GM06990 (cell line): ENCODE results near the gene FRAS1.
A peak's percentile ranks its signal among the peaks of the same experiment; 100 is the strongest.

Experiments
- DNase-seq: peaks from one replicate; pipeline ENCODE4 v3.0.0-alpha.2; 2011; ENCODE audit not compliant: insufficient read length; ENCODE audit errors: extremely low read depth
- H3K27me3 ChIP-seq: replicated peaks from 2 replicates; pipeline ENCODE4 v1.6.0; 2011; ENCODE audit warnings: low read length; ENCODE audit not compliant: control insufficient read depth, insufficient read depth
- H3K36me3 ChIP-seq: 2 replicates; pipeline ENCODE4 v1.5.1; 2011; ENCODE audit warnings: low read length; ENCODE audit not compliant: control insufficient read depth, insufficient read depth
- H3K4me3 ChIP-seq: replicated peaks from 2 replicates; pipeline ENCODE4 v1.5.1; 2011; ENCODE audit warnings: low read depth, mild to moderate bottlenecking, control low read depth, low read length
- TF ChIP-seq, protein P1 (sequence below): IDR thresholded peaks from 2 replicates; pipeline ENCODE4 v1.5.1; 2011; ENCODE audit warnings: low read length, control low read depth, mild to moderate bottlenecking, inconsistent platforms; ENCODE audit not compliant: insufficient read depth, poor library complexity, severe bottlenecking

Gene FRAS1

DNA sequence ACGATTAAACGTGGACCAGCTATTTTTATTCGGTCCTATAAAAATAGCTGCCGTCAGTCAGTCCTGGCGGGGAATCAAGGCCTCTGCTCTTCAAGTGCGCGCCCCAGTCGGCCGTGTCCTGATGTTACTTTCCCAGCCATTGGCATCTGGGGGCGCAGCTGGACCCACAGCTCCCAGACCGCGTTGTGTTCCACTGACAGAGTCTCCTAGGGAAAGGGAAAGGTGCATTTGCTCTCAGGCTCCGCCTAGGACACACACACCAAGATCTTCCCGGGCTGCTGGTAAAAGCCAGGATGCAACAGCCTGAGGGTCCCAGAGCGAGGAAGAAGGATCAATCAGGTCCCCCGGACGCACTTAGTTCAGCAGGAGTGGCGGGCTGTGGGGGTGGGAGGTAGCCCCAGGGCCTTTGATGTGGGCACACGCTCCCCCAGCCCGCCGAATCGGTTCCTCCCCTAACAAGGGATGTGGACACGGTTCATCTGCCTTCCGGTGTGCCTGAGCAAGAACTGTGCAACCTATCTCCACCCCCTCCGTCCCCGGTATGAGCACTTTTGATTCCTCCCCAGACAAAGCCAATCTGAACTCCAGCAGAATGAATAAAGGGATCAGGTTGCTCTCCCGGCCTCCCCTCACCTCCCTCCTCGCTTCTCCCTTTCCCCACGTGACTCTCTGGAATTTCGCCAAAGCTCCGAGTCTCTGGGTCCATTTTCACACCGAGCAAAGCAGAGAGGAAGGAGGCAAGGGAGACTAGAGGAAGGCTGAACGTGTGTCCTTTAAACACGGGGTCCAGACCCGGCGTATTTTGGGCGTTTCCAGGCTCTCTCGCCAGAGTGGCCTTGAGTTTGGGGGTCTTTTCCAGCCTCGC lies 626 bp upstream of the FRAS1 start:
- Histone ChIP-seq H3K4me3 (peak overlapping the region; percentile 48), H3K27me3 (no peaks in the 10 kb centered on the region; the same call in 1 of the 2 replicates), H3K36me3 (no peaks in the 10 kb centered on the region)
- DNase-seq = peak; percentile 37
- TF ChIP-seq, protein P1, sequence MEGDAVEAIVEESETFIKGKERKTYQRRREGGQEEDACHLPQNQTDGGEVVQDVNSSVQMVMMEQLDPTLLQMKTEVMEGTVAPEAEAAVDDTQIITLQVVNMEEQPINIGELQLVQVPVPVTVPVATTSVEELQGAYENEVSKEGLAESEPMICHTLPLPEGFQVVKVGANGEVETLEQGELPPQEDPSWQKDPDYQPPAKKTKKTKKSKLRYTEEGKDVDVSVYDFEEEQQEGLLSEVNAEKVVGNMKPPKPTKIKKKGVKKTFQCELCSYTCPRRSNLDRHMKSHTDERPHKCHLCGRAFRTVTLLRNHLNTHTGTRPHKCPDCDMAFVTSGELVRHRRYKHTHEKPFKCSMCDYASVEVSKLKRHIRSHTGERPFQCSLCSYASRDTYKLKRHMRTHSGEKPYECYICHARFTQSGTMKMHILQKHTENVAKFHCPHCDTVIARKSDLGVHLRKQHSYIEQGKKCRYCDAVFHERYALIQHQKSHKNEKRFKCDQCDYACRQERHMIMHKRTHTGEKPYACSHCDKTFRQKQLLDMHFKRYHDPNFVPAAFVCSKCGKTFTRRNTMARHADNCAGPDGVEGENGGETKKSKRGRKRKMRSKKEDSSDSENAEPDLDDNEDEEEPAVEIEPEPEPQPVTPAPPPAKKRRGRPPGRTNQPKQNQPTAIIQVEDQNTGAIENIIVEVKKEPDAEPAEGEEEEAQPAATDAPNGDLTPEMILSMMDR = no peak

DNA sequence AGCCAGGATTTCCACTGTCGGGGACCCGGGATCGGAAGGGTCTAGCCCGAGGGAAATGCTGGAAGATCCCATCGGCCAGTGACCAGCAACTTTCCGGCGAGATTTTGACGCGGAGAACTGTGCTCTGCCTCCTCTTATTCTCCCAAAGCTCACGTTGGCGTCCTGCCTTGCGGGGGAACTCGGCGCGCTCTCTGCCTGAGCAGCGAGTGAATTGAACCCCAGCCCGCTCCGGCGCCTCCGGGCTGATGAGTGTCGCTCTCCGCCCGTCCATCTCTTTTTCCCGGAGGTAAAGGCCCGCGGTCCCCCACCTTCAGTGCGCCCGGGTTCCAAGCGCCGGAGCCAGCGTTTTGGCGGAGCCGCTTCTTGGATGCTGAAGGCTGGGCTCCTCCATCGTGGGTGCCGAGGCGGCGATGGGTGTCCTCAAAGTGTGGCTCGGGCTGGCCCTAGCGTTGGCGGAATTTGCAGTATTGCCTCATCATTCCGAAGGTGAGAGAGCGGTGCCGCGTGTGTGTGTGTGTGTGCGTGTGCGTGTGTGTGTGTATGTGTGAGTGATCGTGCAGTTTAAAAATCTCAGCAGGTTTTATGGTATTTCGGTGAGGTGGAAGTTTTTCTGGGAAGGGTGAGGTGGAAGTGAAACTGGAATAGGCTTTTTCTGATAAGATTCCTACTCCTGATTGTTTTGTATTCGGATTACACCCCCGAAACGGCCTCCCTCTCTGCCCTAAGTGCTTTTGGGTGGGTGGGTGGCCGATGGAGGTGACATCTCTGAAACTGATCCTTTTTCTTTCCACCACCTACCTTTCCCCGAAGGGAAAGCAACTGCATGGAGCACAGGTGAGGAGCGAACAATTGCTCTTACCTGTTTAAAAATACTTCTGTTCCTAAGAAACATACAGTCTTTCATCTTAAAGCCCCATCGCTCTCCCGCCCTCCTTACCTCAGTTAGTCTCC lies 752 bp downstream of the FRAS1 start:
- no peaks in the 10 kb centered on the region for H3K36me3 ChIP-seq
- DNase-seq = peak; percentile 30
- H3K27me3 ChIP-seq = no peaks in the 10 kb centered on the region; the same call in 1 of the 2 replicates
- H3K4me3 ChIP-seq = peak overlapping the region; percentile 48
- TF ChIP-seq, protein P1 = no peak

DNA sequence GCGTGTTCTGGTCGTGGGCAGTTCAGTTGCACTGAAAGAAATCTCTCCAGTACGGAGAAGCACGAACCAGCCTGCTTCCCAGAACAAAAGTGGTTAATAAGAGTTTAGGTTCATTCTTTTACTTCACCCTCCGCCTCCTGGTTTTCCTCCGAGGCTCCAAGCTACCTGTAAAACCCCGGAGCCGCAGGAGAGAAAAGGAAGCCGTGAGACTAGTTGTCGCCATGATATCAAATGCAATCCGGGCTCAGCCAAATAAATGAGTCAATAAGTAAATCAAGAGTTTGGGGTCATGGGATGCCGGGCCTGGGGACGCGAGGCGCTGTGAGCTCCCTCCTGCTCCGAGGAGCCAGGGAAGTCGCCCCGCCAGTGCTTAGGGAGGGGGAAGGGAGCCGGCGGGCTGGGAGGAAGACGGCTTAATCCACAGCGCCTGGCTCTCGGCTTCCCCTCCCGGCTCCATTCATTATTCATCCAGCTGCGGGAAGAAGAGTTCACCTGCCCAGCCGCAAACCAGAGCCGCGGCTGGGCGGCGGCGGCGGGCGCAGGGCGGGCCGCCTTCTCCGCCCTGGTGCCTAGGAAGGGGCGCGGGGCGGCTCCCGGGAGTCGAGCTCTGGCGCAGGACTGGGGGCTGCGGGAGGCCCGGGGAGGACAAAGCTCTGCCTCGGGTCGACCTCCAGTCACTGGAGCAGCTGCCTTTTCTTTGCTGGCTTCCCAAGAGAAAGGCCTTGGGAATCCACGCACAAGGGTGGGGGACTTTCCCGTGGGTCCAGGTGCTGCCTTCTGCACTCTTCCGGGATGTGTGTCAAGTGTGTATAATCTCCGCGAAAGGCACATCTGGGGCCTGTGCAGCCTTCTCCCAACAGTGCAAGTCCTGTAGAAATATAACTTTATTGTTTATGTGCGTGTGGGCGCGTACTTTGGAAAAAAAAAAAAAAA lies 1.7 kb downstream of the FRAS1 start:
- Histone ChIP-seq H3K4me3 (peak overlapping the region; percentile 48), H3K36me3 (no peaks in the 10 kb centered on the region), H3K27me3 (no peaks in the 10 kb centered on the region; the same call in 1 of the 2 replicates)
- peak; percentile 14 for DNase-seq
- TF ChIP-seq, protein P1 = no peak

DNA sequence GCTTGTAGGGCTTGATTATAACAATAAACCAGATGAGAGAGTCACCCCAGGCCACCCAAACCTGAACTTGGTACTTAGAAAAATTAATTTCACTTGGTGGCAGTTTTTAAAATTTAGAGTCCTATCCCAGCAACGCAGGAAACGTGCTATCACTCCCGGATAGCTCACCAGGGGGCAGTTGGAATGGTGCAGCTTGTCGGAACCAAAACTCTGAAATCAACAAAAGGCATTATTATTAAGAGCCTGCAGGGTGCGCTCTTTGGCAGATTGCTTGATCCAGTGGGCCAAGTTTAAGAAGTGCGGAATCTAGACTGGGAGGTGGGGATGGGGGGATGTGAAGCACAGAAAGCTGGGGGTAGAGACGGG lies 2.4 kb downstream of the FRAS1 start:
- no peak for DNase-seq
- H3K36me3 ChIP-seq = no peaks in the 10 kb centered on the region
- no peak overlapping the region for H3K4me3 ChIP-seq
- TF ChIP-seq, protein P1 = peak; percentile 32
- no peaks in the 10 kb centered on the region; the same call in 1 of the 2 replicates for H3K27me3 ChIP-seq

DNA sequence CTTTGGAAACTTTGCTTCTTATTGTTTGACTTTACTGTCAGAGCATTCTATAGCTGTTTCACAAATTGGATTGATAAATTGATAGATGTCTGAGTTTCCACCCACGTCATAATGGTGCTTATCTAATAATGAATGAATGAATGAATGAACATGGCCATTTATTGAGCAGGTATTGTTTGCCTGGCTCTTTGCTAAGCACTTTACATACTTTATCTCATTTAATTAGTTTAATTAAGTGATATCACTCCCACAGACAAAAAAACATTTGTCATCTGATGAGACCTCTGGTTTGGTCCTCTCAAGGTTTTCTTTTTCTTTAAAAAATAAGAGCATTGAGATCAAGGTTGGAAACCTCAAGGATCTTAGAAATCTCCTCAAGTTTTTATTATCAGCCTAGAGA lies 2.8 kb downstream of the FRAS1 start:
- Histone ChIP-seq H3K27me3 (no peaks in the 10 kb centered on the region; the same call in 1 of the 2 replicates), H3K36me3 (no peaks in the 10 kb centered on the region), H3K4me3 (no peak overlapping the region)
- no peak for DNase-seq
- TF ChIP-seq, protein P1 = no peak
